AG04450 (cell line): Measurements from ENCODE around the gene SLIT1. TPM values are rescaled to one million over a fixed set of nuclear protein-coding genes. Genes with fewer than 3 reads are reported as not detected.

Experiments
- CTCF ChIA-PET: fragments of 300-600, 350-600 bp; formaldehyde crosslinking; extraction: SDS; loops from one replicate; lab custom pipeline; 2022; ENCODE audit warnings: antibody characterized with exemption, inconsistent platforms; lab: Charles Lee
- POLR2A ChIA-PET: fragments of 350-600 bp; formaldehyde crosslinking; extraction: SDS; loops from one replicate; lab custom pipeline; 2021; ENCODE audit warnings: antibody characterized with exemption, inconsistent platforms; lab: Yijun Ruan, JAX
- DNase-seq: peaks from one replicate; pipeline ENCODE4 v3.0.0-alpha.2; 2011; ENCODE audit warnings: low read depth, low spot score
- H3K27ac ChIP-seq: one replicate; pipeline ENCODE4 v1.5.1; 2012; ENCODE audit warnings: low read depth, low read length, control low read depth
- H3K27me3 ChIP-seq: one replicate; pipeline ENCODE4 v1.6.0; 2012; ENCODE audit warnings: low read length; ENCODE audit not compliant: control insufficient read depth, insufficient read depth
- H3K4me3 ChIP-seq: 2 replicates; pipeline ENCODE4 v1.5.1; 2011; ENCODE audit warnings: mild to moderate bottlenecking, low read depth, low read length, control low read depth
- H3K9me3 ChIP-seq: 2 replicates; pipeline ENCODE4 v1.5.1; 2012; ENCODE audit warnings: low read length; ENCODE audit not compliant: control insufficient read depth, insufficient read depth
- polyA plus RNA-seq: library from polyadenylated mRNA; depleted of rRNA; stranded (reverse); fragments of >200 nt; gene quantifications from 2 replicates; pipeline ENCODE4 v1.2.3, GENCODE V29; 2011
- TF ChIP-seq, protein P1 (sequence below): IDR thresholded peaks from 2 replicates; pipeline ENCODE4 v1.5.1; 2011; ENCODE audit warnings: low read depth, low read length, control low read depth, inconsistent platforms

The SLIT1 gene
- polyA plus RNA-seq, 1 experiment, result 0.01 TPM

DNA sequence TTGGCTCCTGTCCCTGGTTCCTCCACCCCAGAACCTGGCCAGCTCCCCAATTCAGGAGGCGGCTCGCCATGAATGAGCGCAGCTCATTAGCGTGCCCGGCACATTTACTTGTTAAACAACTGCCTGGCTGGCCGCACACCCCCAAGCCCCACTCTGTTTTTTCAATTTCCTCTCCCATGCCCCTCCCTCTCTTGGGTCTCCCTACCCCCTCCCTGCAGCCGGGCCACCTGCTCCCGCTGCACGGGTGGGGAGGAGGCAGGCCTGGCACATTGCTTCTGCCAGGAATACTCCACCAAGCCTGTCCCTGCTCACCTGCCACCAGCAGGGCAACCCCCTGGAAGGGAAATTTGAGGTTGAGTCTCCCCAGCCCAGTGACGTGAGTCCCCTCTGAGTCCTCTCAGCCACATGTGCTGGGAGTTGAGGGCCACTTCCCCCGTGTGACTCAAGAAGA lies 2.5 kb upstream of the SLIT1 start:
- CTCF ChIA-PET, result interaction anchor here (1.2 to 1.4 kb wide), 2 partner anchors 22 to 115 kb away, joined by 4 read pairs; no protein-coding TSS in a partner anchor
- no peak overlapping the region for H3K27ac ChIP-seq
- H3K9me3 ChIP-seq, result no peaks in the 10 kb centered on the region
- TF ChIP-seq, protein P1, sequence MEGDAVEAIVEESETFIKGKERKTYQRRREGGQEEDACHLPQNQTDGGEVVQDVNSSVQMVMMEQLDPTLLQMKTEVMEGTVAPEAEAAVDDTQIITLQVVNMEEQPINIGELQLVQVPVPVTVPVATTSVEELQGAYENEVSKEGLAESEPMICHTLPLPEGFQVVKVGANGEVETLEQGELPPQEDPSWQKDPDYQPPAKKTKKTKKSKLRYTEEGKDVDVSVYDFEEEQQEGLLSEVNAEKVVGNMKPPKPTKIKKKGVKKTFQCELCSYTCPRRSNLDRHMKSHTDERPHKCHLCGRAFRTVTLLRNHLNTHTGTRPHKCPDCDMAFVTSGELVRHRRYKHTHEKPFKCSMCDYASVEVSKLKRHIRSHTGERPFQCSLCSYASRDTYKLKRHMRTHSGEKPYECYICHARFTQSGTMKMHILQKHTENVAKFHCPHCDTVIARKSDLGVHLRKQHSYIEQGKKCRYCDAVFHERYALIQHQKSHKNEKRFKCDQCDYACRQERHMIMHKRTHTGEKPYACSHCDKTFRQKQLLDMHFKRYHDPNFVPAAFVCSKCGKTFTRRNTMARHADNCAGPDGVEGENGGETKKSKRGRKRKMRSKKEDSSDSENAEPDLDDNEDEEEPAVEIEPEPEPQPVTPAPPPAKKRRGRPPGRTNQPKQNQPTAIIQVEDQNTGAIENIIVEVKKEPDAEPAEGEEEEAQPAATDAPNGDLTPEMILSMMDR, result no peak
- POLR2A ChIA-PET, result no interaction called here
- DNase-seq, result no peak
- H3K4me3 ChIP-seq, result no peak overlapping the region
- H3K27me3 ChIP-seq, result peaks cover 57% of the 10 kb centered on the region

DNA sequence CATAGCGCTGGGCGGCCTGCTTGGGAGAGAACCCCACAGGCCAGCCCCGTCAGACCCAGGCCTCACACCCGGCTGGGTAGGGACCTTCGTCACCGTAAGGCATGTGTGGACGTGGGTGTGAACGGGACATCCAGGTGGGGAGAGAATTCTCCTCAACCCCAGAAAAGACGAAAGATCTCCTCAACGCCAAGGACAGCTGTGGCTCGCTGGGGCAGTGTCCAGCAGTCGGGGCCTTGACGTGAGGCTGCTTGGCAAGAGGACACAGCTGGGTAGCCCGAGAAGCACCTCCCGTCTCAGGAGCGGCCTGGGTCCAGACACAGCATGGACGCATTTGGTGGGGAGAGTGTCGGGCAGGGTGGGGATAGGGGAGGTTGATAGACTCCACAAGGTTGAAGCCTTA lies 1.2 kb upstream of the SLIT1 start:
- H3K4me3 ChIP-seq, result no peak overlapping the region
- H3K27ac ChIP-seq, result no peak overlapping the region
- TF ChIP-seq, protein P1, result no peak
- H3K27me3 ChIP-seq, result peaks cover 69% of the 10 kb centered on the region
- POLR2A ChIA-PET, result no interaction called here
- CTCF ChIA-PET, result interaction anchor here (1.1 to 1.4 kb wide), 2 partner anchors 10 to 23 kb away, joined by 3 to 4 read pairs; no protein-coding TSS in a partner anchor
- DNase-seq, result no peak
- no peaks in the 10 kb centered on the region for H3K9me3 ChIP-seq

DNA sequence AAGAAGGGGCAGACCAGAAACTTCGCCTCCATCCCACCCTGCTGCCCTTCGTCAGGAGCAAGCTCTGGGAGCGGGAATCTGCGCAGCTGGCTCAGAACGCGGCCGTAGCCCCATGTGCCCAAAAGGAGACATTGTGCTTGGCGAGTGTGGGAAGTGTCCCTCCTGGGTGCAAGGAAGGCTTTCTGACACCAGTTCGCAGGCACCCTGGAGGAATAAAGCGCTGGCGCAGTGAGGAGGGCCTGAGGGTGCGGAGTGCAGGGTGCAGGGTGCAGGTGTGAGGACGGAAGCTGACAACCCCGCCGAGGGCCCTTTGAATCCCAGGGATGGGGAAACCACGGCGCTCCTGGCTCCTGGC lies 811 bp downstream of the SLIT1 start:
- H3K4me3 ChIP-seq, result no peak overlapping the region
- ChIA-PET POLR2A (no interaction called here), CTCF (no interaction called here)
- DNase-seq, result no peak
- no peaks in the 10 kb centered on the region for H3K9me3 ChIP-seq
- no peak overlapping the region for H3K27ac ChIP-seq
- TF ChIP-seq, protein P1, result no peak
- peaks cover 78% of the 10 kb centered on the region for H3K27me3 ChIP-seq

DNA sequence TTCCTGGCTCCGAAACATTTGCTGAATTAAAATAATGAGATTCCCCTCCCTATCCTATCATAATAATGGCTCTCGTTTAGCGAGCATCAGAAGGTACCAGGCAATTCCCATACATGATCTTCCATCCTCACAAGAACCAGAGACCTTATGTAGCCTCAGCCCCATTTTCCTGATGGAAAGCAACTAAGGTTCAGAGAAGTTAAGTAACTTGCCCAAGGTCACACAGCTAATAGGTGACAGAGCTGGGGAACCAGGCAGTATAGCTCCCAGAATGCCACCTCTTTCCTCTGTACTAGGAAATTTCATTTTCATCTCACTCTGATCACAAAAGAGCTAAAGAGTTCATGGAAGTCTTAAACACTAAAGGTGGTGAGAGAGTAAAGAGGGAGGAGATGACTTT lies 2.4 kb downstream of the SLIT1 start:
- Histone ChIP-seq H3K9me3 (no peaks in the 10 kb centered on the region; the same call in 1 of the 2 replicates), H3K27ac (no peak overlapping the region), H3K27me3 (peaks cover 83% of the 10 kb centered on the region), H3K4me3 (no peak overlapping the region)
- TF ChIP-seq, protein P1, result no peak
- CTCF ChIA-PET, result no interaction called here
- DNase-seq, result no peak
- POLR2A ChIA-PET, result no interaction called here

DNA sequence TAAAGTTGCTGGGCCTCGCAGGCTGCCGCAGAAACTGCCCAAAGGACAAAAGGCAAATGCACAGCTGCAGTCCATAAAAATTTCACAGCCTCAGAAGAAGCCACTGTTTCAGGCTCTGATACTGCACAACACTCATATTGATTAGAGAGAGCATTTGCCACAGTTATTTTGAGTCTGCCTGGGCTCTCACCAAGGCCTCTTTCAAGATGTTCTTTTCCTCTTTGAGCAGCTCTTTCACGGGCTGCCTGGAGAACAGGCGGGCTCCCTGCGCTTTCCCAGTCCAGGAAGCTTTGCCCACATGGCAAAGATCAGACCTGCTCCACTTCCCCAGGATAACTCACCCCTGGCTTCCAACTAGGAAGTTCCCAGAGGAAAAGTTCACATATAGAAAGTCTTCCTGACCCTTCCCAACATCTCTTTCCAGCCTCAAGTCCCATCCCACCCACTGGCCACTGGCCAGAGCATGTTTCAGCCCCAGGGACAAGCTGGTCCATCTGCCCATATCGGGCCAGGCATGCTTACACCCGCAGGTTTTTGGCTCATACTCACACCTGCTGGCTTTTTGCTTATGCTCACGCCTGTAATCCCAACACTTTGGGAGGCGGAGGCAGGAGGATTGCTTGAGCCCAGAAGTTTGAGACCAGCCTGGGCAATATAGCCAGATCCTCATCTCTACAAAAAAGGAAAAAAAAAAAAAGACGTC lies 3.3 kb downstream of the SLIT1 start:
- H3K4me3 ChIP-seq, result no peak overlapping the region

More for the DNA sequence above, 3.3 kb downstream of the SLIT1 start:
- no peaks in the 10 kb centered on the region; the same call in 1 of the 2 replicates for H3K9me3 ChIP-seq
- POLR2A ChIA-PET, result no interaction called here
- peaks cover 81% of the 10 kb centered on the region for H3K27me3 ChIP-seq
- no peak overlapping the region for H3K27ac ChIP-seq
- CTCF ChIA-PET, result interaction anchor here (0.6 to 1.2 kb wide), 2 partner anchors 110 to 418 kb away, joined by 3 to 4 read pairs; no protein-coding TSS in a partner anchor
- TF ChIP-seq, protein P1, result no peak
- no peak for DNase-seq
